Adipose tissue (tissue), 3 donors: ENCODE data around the gene PLXDC2. TPM values are rescaled to one million over a fixed set of nuclear protein-coding genes. Genes with fewer than 3 reads are reported as not detected.

Experiments used
- H3K27ac ChIP-seq: one replicate; pipeline ENCODE4 v1.5.1; 2013; ENCODE audit warnings: low read depth, low read length
- WGBS, 3 donors: extraction: QIAGEN DNeasy Blood & Tissue Kit; methylation state at CpG; one replicate each; pipeline ENCODE4 v1.1.7; 2013; 5-methylcytosine and 5-hydroxymethylcytosine counted together
- polyA plus RNA-seq, 3 donors: library from polyadenylated mRNA; stranded (reverse); fragments of 200-250 nt; gene quantifications; one replicate each; pipeline ENCODE4 v1.2.3, GENCODE V29; 2013
- donor health status: healthy with polysubstance abuse.
- donor health status: Bipolar disorder and iron deficiency.
- donor health status: healthy.

Gene PLXDC2
- polyA plus RNA-seq, 3 donors = 1.5 to 10.6 (median 7.7) TPM

DNA sequence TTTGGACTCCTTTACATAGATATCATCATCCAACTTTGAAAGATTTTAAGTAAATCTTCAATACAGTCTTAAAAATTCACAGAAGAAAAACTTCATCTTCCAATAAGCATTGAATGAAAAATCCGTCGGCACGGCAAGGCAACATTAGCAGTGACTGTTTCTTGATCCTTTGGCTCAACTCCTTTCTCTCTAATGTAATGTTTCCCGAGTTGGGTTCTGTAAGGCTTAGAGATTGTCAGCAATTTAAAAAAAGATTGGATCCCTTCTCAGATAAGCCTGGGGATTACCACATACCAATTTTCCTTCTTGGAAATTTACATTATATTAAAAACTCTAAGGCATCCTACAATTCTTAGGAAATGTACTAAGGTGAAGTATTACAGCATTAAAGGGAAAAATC is 291.8 kb downstream of the PLXDC2 start:
- H3K27ac ChIP-seq = no peak overlapping the region
- WGBS, 3 donors = 70 to 82% (median 78%) methylated on average over 4 of the region's 4 CpGs

DNA sequence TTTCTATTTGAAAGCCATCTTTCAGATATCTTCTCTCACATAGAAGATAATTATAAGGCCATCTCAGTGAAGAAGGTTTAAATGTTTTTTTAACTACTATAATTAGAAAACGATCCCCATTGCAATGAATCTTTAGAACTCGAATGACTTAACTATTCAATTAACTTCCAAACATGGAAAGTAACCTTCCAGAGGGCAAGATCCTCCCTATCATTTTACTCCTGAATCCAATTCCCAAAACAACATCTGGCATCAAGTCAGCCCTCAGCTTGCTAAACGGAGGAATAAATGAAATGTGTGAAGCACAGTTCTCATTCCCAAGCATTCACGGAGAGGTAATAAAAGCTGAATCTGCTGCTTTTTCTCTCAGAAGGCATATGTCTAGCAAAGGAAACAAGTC is 293.4 kb downstream of the PLXDC2 start:
- no peak overlapping the region for H3K27ac ChIP-seq
- 62 to 69% (median 63%) methylated on average over 4 of the region's 4 CpGs for WGBS, 3 donors

DNA sequence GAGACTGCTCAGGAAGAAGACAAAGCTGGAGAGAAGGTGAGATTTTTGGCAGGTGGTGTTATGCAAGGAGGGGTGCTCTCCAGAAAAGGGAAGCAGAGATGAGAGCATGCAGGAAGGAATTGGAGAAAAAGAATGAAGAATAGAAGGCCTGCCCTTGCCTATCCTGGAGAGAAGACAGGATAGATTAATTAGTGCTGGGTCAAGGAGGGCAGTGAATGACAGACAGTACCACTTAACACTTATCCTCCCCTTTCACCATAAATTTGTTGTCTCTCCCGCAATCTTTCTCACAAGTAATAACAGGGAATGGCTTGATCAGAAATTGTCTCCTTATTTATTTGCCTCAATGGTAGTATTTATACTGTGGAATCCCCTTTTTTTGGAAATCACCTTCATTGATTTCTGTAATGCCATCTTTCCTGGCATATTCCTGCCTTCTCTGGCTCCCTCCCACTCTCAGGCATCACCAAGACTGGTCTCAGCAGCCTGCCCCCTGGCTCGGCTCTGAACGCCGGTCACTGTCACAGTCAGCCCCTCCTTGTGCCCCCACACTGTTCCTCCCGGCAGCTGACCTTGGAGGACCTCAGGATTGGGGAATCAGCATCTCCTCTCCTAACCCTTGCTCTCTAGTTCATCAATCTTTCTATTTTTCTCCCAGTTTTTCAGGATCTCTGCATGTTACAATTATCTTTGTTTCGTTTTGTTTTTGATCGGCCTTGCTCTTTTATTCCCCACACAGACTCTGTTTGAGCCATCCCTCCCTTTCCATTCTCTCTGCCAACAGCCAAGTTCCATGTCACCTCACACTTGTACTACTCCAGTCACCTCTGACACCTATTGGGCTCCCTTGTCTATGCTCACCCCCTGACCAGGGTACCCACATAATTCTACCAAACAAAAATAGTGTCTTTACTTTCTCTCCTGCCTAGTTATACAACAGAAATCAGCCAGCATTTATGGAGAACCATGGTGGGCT is 294.2 kb downstream of the PLXDC2 start:
- 63 to 82% (median 75%) methylated on average over 7 of the region's 7 CpGs for WGBS, 3 donors
- no peak overlapping the region for H3K27ac ChIP-seq

DNA sequence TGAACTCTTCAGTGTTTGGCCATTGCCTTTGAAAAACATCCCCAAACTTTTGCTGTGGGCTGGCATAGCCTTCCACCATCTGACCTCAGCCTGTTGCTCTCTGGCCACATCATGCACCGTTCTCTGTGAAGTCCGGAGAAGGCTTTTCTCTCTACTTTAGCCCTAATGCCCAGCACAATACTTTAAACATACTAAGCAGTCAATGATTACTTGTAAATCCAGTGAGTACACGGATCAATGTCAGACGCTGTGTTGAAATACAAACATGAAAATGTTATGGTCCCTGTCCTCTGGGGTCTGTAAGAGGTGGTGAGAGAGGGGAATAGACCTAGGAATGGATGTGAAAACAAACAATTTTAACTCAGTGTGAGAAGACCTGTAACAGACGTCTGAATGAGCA is 297.9 kb downstream of the PLXDC2 start:
- H3K27ac ChIP-seq = no peak overlapping the region
- 45 to 83% (median 80%) methylated on average over 5 of the region's 5 CpGs for WGBS, 3 donors

DNA sequence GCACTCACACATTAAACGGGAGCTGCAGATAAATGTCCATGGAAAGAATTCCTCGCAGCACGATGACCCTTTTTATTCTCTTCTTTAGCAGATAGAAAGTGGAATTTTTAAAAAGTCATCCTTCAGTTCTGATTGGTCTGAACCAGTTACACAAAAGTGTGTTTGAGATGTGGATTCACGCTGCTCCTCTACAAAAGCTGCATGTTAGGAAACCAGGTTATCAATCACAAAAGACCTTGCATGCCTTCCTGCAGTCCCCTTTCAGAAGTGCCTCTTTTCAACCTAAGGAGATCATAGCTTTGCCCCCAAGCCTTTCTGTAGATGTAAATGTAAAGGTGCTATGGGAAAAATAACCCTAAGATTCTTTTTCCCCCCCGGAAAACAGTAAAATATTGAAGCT is 299.7 kb downstream of the PLXDC2 start:
- no peak overlapping the region for H3K27ac ChIP-seq
- 82 to 91% (median 90%) methylated on average over 5 of the region's 5 CpGs for WGBS, 3 donors

DNA sequence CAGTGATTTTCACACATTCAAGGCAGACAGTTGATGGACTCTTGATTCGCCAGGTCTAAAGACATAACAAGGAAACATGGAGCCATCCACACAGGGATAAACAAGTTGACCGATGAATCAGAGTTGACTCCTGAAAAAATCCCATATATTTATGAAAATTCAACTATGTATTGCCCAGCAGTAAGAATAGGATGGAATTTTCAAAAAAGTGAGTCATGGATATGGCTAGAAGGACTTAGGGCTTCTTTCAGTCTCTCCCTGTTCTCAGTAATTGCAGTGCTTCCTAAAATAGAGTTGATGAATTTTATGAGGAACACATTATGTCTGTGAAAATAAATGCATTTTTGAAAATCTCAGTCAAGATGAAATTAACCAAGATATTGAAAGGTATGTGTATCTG is 301.2 kb downstream of the PLXDC2 start:
- WGBS, 3 donors = 88 to 95% (median 94%) methylated on average over 2 of the region's 2 CpGs
- no peak overlapping the region for H3K27ac ChIP-seq

DNA sequence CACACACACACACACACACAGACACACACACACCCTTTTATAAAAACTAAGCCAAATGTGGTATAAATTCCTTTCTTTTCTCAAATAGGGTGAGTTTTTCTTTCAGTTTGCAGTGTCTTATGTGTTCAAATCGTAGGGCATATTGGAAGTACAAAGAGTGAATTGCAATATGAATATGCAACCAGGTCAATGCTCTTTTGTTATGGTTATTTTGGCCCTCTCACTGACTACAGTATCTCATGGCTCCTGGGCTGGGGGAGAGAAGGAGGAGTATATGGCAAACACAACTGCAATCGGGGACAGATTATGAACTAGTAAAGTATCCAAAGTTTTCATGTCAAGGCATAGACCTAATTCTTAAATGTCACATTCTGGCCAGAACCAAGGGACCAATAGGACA is 301.9 kb downstream of the PLXDC2 start:
- 60 to 87% (median 63%) methylated on average over 2 of the region's 2 CpGs for WGBS, 3 donors
- no peak overlapping the region for H3K27ac ChIP-seq

DNA sequence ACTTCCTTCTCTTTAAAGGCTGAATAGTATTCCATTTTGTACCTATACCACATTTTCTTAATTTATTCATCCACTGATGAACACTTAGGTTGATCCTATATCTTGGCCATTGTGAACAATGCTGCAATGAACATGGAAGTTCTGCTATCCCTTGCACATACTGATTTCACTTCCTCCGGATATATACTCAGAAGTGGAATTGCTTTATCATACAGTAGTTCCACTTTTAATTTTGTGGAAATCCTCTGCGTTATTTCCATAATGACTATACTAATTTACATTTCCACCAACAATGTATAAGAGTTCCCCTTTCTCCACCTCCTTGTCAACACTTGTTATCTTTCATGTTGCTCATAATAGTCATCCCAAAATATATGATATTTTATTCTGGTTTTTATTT is 312.6 kb downstream of the PLXDC2 start:
- 75 to 78% (median 76%) methylated on average over 2 of the region's 2 CpGs for WGBS, 3 donors
- no peak overlapping the region for H3K27ac ChIP-seq

DNA sequence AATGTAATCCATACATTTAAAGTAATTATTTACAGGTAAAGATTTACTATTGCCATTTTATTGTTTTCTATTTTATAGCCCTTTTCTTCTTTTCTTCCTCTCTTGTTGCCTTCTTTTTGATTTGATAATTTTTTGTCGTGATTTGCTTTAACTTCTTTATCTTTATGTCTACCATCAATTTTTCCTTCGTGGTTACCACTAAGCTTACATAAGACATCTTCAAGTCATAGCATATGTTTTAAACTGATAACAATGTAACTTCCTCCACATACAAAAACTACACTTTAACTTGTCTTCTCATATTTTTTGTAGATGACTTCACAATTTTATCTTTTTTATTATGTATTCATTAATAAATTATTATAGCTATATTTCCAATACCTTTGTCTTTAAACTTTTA is 316.6 kb downstream of the PLXDC2 start:
- 52 to 81% (median 65%) methylated on average over 2 of the region's 2 CpGs for WGBS, 3 donors

DNA sequence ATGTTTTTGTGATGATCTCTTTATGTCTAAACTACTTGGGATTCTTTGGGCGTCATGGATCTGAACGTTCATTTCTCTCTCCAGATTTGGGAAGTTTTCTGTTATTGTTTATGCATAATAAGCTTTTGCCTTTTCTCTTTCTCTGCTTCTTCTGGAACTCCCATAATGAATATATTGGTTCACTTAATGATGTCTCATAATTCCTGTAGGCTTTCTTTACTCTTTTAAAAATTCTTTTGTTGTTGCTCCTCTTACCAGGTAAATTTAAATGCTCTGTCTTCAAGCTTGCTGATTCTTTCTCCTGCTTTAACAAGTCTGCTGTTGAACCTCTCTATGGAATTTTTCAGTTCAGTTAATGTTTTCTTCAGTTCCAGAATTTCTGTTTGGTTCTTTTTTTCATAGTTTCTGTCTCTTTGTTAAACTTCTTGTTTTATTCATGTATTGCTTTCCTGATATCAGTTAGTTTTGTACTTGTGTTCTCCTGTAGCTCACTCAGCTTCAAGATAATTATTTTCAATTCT is 317.5 kb downstream of the PLXDC2 start:
- no peak overlapping the region for H3K27ac ChIP-seq
- 83 to 95% (median 92%) methylated on average over 2 of the region's 2 CpGs for WGBS, 3 donors

More for the DNA sequence above, 316.6 kb downstream of the PLXDC2 start:
- no peak overlapping the region for H3K27ac ChIP-seq

DNA sequence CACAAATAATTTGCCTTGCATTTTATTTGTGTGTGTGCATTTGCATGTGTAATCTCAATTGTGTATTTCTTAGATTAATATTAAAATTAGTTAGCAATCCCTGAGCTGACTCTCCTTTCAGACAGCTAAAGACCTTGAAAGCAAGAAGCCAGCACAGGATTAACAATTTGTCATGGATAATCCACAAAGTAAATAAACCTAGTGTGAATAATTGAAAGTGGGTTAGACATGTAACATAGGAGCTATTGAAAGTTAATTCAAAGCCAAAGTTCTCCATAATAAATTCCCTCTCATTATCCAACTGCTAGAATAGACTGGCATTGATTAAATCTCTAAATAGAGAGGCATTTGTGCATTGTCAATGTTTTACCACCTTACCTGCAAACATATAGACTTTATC is 326.1 kb downstream of the PLXDC2 start:
- no peak overlapping the region for H3K27ac ChIP-seq

DNA sequence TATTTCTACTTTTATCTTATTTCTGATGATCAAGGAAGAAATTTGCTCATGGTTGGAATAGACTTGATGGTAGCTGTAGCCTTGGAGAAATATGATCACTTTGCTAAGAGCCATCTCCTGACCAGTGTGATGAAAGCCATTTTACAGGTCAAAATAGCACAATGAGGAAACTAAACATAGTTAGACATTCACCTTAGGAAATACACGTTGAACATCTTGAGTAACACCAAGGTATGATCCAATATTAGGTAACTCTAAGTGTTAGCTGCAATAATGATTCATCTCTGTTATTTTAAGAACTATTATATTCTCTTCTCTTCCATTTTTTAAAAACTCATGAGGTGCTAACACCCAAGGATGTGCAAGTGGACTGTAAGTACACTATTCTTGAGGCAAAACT is 328.0 kb downstream of the PLXDC2 start:
- 37 to 75% (median 70%) methylated on average over 1 of the region's 1 CpG for WGBS, 3 donors
- no peak overlapping the region for H3K27ac ChIP-seq

DNA sequence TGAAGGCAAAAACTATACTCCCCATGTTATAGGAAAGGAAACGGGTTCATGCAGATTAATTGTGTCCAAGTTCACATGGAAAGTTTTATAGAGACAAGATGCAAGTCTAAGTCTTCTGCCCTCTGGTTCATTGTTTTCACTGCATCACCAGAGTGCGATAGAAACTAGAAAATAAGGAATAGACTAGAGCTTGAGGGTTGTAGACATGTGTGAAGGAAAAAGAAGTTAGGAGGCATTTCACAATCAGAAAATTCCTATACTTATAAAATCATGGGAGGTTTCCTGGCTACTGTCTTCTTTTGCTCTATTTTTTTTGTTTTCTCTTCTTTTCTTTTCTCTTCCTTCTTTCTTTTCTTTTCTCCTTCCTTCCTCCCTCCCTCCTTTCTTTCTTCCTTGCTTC is 329.8 kb downstream of the PLXDC2 start:
- 88 to 96% (median 95%) methylated on average over 2 of the region's 2 CpGs for WGBS, 3 donors
- H3K27ac ChIP-seq = no peak overlapping the region

DNA sequence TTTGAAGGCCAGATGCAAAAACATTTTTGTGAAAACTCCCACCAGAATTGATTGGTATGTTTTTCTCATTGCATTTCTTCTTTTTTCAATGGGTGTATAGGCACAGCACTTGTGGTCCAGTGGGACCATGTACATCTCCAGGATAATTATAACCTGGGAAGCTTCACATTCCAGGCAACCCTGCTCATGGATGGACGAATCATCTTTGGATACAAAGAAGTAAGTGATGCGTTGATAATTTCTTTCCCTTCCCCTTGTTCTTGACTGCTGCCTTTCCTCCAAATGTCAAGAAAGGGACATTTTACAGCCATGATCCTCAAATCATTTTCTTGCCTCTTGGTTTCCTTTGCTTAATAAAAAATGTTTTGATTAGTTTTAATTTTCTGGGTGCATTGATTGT is 331.5 kb downstream of the PLXDC2 start:
- 81 to 95% (median 91%) methylated on average over 2 of the region's 2 CpGs for WGBS, 3 donors
- H3K27ac ChIP-seq = no peak overlapping the region

DNA sequence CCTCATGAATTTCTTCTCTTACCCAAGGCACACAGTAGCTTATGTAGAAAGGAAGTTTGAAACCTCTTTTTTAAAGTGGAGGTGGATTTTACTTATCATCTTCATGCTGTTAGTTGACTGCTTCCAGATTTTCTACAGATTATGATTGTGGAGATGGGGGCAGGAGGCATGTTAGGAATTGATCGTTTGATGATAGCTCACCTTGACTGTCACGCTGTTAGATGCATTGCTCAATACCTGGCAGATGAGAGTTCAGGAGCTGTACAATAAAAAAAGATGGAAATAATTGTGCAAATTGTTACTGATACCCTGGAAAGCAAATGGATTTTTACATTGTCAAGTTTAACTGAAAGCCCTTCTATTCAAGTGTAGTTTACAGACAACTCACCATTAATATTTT is 340.3 kb downstream of the PLXDC2 start:
- 75 to 98% (median 97%) methylated on average over 2 of the region's 2 CpGs for WGBS, 3 donors
- H3K27ac ChIP-seq = no peak overlapping the region

DNA sequence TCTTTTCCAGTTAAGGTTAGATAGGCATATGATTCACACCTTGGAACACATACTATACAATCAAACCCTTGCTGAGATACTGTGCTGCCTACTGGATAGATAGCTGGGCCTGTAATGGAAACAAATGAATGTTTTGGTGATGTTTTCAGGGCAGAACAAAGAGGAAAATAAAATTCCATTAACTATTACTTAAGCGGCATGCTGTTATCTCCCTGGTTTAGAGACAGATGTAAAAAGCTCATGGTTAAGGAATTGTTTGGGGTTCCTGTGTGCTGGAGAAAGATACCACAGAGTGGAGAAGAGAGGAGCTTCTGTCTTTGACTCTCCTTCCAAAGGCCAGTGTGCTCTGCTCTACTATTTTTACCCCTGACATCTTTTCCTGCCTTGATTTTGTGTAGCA is 341.1 kb downstream of the PLXDC2 start:
- no peak overlapping the region for H3K27ac ChIP-seq

DNA sequence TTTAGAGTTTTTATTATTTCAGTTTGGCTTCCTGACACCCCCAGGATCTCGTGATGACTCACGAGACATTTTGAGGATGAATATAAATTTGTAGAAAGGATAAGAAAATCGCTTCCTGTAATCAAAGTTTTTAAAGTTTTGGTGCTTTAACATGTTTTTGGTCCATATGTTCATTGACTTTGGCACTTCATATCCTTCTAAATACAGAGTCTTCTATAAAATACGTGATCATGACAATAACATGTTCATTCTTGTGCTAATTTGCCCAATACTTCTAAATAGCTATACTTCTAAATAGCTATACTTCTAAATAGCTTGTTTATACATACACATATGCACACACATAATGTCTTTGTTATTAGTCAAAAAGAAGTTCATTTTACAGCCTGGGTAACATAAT is 341.9 kb downstream of the PLXDC2 start:
- 86 to 94% (median 89%) methylated on average over 4 of the region's 4 CpGs for WGBS, 3 donors
- H3K27ac ChIP-seq = no peak overlapping the region

More for the DNA sequence above, 341.1 kb downstream of the PLXDC2 start:
- 86 to 97% (median 90%) methylated on average over 1 of the region's 1 CpG for WGBS, 3 donors

DNA sequence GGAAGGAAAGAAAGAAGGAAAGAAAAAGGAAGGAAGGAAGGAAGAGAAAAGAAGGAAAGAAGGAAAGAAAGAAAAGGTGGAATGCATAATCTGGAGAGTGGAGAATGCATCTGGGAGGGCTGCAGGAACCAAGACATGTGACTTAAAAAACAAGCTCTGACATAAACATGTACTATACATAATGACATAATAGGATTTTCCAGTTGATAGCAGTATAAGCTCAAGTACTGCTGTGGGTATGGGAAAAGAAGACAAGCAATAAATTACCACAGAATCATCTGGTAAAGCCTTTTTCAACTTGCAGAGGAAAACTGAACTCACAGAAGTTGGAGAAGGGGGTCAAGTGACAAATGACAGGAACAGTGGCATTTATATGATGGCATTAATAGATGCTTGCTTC is 345.9 kb downstream of the PLXDC2 start:
- H3K27ac ChIP-seq = no peak overlapping the region

DNA sequence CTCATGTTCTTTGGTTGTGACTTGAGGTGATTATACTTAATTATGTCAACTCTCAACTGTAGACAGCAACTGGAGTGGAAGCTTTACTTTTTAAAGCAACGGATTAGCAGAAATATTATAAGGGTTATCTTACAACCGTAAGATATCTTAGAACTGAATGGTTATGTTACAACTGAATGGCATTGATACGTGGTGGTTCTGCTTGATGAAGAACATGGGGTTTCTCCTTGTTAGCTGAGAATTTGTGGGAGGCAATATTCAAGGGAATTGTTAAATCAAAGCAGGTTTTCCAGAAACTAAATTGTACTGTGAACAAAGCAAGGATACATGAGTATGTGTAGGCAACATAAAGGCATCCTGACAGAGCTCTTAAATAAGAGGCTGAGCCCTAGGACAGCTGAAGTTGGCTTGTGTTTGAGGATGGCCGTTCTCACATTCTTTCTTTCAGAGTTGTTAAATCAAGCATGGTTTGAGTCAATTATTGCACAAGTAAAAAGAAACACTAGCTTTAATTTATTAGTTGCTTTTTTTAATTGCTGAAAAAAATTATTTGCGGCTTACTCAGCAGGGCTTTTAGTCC is 350.0 kb downstream of the PLXDC2 start:
- WGBS, 3 donors = 75 to 92% (median 87%) methylated on average over 5 of the region's 5 CpGs
- no peak overlapping the region for H3K27ac ChIP-seq

DNA sequence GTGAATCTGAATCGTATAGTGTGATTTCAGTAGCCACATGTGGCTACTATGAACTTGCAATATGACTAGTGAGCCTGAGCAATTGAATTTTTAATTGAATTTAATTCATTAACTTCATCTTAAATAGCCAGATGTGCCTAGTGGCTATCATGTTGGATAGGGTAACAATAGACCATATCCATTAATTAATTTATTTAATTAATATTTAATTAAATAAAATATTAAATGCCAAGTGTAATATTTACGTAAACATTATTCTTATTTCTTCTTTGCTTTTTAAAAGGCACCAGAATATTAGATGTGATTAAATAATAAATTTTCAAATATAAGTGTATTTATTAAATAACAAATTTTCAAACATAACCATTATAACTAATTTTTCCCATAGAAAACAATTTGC is 354.4 kb downstream of the PLXDC2 start:
- 83 to 97% (median 97%) methylated on average over 2 of the region's 2 CpGs for whole genome bisulfite sequencing, 3 donors
- H3K27ac ChIP-seq = no peak overlapping the region
